NAMALWA (cell line): ENCODE results near the gene SRC.

Source experiments
- DNase-seq: peaks from one replicate; pipeline ENCODE4 v3.0.0-alpha.2; 2015; ENCODE audit warnings: low spot score

SRC gene

DNA sequence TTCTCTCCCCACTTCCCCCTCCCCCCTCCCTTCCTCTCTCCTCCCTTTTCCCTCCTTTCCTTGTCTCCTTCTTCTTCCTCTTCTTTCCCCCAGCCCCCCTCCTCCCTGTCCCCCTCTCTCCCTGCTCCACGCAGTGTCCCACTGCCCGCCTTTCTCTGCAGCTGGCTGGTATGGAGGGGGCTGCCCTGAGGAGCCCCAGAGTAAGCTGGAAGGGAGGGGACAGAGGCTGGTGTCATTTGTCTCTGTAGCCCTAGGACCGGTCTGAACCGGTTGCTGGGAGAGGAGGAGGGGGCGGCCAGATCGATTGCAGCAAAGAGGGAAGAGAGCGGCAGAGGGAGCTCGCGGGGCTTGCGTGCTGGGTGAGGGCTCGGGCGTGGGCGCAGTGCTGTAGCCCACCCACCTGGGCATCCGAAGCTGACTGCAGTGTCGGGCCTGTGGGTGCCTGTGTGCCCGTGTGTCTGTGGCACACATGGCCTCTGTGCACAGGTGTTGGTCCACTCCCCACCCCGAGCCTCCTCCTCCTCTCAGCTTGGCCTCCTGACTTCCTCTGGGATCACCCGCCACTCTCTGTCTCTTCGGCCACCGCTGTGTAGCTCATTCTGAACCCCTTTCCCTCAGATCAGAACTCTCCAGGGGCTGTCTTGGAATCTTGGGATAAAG, 50.6 kb downstream of the SRC start:
- no peak for DNase-seq

DNA sequence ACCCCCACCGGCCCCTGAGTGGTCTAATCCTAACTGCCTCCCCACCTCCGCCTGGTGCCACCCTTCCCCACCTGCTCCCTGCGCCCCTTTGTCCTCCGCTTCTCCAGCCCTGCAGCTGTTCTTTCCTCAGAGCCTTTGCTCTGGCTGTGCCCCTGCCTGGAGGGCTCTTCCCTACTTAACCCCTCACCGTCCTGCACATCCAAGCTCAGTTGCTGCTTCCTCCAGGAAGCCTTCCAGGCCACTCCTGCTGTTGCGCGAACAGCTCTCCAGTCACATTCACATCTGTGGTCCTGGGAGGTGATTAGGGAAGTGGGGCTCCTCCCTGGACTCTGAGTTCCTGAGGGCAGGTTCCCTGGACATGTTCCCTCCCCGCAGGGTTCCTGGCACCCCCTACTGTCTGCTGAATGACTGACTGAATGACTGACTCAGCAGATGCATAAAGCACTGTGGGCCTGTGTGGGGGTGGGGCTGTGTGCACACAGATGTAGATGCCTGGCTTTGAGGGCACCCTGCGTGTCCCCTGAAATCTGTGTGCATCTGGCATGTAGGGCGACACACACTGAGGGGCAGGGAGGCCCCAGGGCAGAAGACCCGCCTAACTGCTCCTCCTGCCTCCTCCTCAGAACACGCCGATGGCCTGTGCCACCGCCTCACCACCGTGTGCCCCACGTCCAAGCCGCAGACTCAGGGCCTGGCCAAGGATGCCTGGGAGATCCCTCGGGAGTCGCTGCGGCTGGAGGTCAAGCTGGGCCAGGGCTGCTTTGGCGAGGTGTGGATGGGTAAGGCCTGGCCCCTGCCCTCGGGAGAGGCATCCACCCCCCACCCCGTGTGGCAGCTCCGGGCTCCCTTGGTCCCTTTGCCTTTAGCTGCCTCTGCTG, 51.4 kb downstream of the SRC start:
- no peak for DNase-seq

DNA sequence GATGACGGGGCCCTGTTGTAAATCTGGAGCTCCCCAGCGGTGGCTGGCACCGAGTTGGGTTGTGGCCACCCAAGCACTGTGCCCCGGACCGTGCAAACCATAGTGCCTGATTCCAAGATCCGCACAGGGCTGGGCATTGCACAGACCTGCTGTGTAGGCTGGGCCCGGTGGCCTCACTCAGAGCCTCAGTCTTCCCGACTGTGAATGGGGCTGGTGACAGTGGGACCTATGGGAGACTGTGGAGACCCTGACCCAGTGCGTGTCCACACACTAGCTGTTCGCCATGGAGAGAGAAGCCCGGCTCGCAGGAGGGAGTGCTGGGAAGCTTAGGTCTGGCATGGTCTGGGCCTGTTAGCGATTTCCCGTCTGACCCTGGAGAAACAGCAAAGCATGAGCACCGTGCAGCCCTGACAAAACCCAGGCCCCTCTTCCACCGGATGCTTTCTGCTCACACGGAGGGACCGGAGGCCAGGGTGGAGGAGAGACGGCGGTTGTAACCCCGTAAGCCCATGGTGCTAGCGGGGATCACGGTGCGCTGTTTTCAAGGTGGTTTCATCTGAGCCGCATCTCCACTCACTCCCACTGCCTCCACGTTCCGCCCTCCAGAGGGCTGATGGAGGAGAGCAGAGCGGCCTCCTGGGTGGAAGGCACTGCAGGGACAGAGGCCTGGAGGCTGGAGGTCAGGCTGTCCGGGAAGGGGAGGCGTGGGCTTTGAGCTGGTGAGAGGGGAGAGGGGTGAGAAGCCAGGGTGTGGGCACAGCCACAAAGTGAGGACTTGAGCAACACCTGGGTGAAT, 52.2 kb downstream of the SRC start:
- no peak for DNase-seq

DNA sequence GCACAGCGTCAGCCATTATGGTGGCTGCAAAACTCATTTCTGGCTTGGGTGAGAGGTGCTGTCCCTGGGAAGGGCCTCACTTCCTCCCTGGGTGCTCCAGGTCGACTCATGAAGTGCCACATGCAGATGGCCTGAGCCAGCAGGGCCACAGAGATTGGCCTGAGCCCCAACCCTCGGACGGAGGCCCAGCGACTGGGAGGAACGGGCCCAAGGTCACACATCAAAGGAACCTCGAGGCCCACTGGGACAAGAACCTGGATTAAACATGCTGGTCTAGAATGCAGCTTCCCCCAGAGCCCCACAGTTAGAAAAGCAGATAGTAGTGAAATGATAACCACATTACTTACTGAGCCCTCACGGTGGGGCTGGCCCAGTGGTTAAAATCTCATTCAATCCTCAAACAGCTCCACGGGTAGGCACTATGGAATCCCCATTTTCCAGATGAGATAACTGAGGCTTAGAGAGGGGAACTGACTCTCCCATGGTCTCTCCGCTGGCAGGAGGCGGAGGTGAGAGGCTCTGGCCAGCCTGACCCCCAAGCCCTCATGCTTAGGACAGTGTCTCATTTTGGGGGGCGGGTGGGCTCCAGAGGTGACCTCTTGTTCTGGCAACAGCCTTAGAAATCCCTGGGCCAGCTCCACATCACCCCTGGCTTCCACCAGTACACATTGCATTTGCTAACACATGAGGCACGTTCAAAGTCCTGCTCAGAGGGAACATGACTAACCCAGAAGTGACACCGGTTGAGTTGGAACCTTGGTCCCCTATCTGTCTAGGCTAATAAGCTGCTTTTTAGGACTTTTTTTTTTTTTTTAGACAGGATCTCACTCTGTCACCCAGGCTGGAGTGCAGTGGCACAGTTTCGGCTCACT, 53.0 kb downstream of the SRC start:
- no peak for DNase-seq

DNA sequence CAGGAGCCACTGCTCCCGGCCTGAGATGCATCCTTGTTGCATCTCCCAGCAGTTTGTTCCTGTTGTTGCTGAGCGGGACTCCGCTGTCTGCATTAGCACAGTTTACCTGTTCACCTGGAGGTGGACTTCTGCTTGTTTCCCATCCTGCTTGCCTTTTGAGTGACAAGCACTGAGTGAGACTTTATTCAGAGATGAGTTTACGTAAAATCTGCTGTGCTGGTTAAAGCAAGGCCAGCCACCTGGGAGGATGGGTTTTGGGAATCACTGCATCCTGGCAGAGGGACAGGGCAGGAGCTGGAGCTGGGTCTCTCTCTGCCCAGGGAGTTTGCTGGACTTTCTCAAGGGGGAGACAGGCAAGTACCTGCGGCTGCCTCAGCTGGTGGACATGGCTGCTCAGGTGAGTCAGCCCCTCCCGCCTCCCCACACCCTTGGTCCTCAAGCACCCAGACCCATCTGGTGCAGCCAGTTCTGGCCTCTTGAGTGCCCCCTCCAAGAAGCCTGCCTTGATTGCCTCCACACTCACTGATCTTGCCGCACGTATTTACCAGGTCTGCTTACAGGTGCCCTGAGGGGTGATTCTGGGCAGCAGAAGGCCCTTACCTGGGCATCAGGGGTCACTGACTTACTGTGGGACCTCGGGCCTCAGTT, 55.5 kb downstream of the SRC start:
- no peak for DNase-seq

DNA sequence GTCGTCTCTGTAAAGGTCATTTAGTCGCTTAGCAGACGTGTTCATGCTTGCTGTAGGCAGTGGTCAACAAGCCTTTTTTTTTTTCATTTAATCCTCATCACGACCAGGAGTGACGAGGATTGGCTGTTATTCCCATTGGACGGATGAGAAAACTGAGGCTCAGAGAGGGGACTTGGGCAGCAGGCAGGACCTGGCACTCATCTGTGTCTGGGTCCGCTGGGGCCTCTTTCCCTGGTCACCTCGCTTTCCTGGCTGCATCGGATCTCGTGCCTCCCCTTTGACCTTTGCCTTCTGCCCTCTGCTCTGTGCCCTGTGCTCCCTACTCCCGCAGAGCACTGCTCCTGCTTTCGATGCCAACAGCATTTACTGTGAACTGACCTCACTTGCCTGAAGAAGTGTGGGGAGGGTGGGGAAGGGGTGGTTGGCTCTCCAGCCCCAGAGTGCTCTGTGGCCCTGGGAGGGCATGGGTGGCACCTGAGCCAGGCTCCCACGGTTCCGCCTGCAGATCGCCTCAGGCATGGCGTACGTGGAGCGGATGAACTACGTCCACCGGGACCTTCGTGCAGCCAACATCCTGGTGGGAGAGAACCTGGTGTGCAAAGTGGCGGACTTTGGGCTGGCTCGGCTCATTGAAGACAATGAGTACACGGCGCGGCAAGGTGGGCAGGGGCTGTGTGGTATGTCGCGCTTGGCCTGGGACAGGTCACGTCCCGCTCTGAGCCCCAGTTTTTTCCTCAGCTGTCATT, 56.2 kb downstream of the SRC start:
- DNase-seq = no peak

DNA sequence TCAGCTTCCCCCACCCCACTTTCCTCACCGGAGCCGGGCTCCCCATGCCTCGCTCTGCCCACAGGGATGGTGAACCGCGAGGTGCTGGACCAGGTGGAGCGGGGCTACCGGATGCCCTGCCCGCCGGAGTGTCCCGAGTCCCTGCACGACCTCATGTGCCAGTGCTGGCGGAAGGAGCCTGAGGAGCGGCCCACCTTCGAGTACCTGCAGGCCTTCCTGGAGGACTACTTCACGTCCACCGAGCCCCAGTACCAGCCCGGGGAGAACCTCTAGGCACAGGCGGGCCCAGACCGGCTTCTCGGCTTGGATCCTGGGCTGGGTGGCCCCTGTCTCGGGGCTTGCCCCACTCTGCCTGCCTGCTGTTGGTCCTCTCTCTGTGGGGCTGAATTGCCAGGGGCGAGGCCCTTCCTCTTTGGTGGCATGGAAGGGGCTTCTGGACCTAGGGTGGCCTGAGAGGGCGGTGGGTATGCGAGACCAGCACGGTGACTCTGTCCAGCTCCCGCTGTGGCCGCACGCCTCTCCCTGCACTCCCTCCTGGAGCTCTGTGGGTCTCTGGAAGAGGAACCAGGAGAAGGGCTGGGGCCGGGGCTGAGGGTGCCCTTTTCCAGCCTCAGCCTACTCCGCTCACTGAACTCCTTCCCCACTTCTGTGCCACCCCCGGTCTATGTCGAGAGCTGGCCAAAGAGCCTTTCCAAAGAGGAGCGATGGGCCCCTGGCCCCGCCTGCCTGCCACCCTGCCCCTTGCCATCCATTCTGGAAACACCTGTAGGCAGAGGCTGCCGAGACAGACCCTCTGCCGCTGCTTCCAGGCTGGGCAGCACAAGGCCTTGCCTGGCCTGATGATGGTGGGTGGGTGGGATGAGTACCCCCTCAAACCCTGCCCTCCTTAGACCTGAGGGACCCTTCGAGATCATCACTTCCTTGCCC, 57.4 kb downstream of the SRC start:
- no peak for DNase-seq

DNA sequence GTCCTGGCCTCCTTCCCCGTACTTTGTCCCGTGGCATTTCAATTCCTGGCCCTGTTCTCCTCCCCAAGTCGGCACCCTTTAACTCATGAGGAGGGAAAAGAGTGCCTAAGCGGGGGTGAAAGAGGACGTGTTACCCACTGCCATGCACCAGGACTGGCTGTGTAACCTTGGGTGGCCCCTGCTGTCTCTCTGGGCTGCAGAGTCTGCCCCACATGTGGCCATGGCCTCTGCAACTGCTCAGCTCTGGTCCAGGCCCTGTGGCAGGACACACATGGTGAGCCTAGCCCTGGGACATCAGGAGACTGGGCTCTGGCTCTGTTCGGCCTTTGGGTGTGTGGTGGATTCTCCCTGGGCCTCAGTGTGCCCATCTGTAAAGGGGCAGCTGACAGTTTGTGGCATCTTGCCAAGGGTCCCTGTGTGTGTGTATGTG, 58.5 kb downstream of the SRC start:
- DNase-seq = no peak

DNA sequence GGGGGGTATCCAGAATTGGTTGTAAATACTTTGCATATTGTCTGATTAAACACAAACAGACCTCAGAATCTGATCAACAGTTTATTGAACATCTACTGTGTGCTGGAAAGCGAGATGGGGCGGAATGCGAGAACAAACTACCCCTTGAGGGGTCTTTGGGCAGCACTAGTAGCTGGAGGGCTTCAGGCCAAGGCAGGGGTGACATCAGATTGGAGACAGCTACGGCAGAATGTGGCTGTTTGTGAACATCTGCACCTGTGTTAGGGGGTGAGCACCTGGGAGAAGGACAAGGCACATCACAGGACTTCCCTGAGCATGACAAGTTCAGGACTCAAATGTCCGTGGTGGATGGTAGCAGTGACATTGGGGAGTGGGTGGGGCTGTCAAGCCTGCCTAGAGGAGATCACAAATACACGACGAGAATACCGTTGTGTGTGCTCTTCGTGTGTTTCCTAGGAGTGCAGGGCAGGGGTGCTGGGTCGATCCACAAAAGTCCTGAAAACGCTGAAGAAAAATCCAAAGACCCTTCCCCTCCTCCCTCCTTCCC, 59.5 kb downstream of the SRC start:
- DNase-seq = no peak

DNA sequence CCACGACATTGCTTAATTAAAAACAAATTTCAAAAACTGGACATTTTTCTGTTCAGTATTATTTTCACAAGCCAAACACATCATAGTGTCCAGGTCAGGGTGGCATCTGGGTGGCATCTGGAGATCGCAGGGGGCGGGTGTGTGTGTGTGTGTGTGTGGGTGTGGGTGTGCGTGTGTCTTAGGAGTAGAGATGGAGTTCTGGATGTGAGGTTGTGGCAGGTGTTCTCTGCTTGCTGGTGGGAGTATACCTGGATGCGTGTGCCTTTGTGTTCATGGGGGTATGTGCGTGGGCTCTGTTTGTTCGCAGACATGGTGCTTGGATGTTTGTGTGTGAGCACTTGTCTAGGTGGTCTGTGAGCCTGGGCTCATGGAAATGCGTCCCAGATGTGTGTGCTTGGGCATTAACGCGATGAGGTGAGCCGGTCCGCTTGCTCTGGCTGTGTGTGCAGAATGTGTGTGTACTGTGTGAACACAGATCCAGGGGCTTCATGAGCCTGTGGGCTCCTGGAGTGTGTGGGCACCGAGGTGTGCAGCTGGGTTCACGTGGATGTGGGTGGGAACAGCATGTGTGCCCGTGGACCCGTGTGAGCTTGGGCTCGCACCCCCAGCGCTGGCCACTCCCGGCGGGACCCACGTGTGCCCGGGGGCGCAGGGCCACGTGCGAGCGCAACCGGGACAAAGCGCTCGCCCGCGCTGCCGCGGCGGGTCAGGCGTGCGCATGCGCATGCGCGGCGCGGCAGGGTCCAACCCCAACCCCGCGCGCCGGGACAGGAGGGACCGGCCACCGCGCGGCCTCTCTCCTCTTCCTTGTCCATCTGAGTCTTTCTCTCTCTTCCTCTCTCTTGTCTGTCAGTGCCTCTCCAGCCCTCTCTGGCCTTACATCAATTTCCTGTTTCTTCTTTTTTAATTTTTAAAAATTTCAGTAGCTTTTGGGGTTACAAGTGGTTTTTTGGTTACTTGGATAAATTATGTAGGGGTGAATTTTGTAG, 60.4 kb downstream of the SRC start:
- peak; percentile 57 for DNase-seq

DNA sequence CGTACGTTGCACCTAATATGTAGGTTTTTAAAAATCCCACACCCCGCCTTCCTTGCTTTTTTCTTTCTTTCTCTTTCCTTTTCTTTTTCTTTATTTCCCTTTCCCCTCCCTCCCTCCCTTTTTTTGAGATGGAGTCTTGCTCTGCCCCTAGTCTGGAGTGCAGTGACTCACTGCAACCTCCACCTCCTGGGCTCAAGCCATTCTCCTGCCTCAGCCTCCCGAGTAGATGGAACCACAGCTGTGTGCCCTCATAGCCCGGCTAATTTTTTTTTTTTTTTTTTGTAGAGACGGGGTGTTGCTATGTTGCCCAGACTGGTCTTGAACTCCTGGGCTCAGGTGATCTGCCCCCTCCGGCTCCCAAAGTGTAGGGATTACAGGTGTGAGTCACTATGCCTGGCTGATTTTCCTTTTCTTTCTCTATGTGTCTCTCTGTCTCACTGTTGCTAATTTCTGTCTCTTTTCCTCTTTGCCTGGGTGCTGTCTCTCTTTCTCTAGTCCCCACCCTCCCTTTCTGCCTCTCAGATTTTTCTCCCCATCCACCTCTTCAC, 61.2 kb downstream of the SRC start:
- no peak for DNase-seq

DNA sequence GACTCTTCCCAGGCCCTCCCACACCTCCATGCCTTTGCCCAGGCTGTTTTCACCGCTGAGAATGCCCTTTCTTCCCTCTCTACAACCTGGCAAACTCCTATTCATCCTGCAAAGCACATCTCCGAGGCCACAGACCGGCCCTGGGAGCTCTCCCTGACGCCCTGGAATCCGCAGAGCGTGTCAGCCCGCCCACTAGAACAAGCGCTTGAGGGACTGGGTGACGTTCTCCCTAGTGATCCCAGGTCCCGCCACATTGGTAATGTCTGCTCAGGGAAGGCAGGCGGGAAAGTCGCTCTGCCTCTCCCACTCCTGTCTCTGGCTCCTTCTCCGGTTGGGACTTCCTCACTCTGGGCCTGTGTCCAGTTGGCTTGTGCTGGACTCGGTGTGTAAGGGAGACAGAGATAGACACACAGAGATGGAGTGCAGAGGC, 61.6 kb downstream of the SRC start:
- no peak for DNase-seq

DNA sequence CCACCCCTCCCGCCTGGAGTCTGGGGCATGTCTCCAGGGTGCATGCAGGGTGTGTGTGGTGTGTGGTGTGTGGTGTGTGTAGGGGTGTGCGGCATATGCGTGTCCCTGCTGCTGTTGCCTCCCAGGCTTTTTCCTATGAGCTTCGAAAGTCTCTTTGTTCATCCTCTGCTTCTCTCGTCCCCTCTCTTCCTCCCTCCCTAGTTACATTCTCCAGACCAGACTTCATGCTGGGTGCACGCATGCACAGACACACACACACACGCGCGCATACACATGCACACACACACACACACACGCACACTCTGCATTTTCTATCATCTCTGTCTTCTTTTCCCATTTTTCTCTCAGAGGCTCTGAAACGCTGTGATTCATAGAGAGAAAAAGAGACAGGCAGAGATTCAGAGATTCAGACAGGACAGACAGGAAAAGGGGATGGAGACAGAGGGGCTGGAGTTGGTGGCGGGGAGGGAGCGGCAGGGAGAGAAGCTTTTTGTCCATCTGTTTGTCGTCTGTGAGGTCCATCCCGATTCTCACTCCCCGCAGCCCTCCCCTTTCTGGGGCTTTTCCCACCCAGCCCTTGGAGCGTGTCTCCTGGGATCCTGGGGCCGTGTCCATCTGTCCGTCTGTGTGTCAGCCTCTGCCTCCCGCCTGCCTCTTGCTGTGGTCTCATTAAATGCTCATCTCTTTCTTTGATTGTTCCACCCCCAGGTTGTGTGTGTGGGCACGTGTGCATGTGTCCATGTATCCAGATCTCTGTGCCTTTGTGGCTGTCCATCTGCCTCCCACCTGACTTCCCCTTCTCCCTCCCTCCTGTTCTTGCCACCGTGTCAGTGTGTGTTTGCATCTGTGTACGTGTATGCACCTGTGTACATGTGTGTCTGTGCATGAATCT, 62.6 kb downstream of the SRC start:
- no peak for DNase-seq

DNA sequence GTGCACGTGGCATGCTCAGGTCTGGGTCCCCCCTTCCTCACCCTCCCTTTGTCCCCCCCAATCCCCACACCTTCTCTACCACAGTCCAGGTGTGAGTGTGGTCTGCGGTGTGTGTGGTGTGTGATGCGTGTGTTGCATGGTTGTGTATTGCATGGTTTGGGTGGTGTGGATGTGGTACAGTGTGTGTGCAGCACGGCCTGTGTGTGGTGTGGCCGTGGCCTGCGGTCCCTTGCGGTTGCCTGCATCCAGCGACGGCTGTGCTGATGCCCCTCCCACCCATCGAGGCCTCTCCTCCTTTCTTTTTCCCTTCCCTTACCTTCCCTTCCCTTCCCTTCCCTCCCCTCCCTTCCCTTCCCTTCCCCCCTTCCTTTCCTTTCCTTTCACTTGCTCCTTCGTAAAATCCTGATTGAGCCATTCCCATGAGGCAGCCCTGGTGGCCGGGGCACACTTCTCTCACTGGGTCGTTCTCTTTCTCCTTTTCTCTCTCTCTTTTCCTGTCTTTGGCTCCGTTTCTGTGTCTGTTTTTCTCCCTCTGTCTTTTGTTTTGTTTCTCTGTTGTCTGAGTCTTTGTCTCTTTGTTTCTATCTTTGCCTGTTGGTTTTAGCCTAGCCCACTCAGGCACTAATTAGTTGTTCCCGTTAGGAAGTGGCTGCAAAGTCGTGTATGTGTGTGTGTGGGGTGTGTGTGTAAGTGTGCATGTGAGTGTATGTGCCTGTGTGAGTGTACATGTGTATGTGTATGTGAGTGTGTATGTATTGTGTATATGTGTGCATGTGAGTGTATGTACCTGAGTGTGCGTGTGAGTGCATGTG, 65.7 kb downstream of the SRC start:
- no peak for DNase-seq

DNA sequence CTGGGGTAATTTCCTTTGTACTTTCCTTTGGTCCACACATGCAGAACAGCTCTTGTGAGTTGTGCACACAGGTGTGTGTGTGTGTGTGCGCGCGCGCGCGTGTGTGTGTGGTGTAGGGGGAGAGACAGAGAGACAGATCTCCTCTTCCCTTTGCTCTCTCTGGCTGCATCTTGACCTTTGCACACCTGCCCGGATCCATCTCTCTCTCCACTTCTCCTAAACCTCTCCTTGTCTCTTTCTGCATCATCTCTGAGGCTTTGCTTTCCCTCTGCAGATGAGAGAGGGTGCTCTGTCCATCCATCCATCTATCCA, 67.0 kb downstream of the SRC start:
- no peak for DNase-seq

DNA sequence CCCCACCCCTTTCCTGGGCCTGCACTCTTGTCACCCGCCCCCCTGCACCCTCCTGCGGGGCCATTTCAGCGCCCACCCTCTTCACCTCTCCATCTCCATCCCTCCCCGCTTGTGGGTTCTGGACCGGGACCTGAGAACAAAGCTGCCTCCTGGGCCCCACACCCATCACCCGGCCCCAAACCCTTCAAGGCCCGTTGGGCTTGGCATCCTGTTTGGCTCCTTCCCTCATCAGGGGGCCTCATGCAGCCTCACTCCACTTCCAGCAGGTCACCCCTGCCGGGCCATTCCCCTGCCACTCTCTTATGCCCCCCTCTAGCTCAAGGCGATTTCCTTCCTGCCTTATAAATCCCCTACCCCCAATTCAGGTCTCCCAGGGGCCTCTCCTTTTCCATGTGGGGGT, 67.4 kb downstream of the SRC start:
- DNase-seq = no peak
